ENCODE measurements around the gene ERC2.

GRCh38 chr3:56183529-56183928 lies 284.7 kb downstream of the ERC2 start:
- TF ChIP-seq POLR2A (IDR thresholded peaks at IDR 0.05) (no peak), EP300 (IDR thresholded peaks at IDR 0.05) (no peak)
- TF ChIP-seq, protein P1, sequence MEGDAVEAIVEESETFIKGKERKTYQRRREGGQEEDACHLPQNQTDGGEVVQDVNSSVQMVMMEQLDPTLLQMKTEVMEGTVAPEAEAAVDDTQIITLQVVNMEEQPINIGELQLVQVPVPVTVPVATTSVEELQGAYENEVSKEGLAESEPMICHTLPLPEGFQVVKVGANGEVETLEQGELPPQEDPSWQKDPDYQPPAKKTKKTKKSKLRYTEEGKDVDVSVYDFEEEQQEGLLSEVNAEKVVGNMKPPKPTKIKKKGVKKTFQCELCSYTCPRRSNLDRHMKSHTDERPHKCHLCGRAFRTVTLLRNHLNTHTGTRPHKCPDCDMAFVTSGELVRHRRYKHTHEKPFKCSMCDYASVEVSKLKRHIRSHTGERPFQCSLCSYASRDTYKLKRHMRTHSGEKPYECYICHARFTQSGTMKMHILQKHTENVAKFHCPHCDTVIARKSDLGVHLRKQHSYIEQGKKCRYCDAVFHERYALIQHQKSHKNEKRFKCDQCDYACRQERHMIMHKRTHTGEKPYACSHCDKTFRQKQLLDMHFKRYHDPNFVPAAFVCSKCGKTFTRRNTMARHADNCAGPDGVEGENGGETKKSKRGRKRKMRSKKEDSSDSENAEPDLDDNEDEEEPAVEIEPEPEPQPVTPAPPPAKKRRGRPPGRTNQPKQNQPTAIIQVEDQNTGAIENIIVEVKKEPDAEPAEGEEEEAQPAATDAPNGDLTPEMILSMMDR (IDR thresholded peaks at IDR 0.05): no peak

Measured in ovary (tissue), 3 donors.